Measurements from ENCODE around the gene SLC9A8. TPM values are rescaled to one million over a fixed set of nuclear protein-coding genes. Genes with fewer than 3 reads are reported as not detected.

The SLC9A8 gene
- total RNA-seq, 1 experiment from 2014 or later: 7.5 TPM

GRCh38 chr20:49868964-49869363, 56.3 kb downstream of the SLC9A8 start:
- Histone ChIP-seq H2AFZ (ENCODE audit: low read length) (no peak overlapping the region), H2BK120ac (ENCODE audit: low read depth, low read length, poor library complexity, severe bottlenecking) (no peak overlapping the region), H4K8ac (replicated peaks; ENCODE audit: insufficient read length, low read depth, low read length) (no peak overlapping the region), H2AK5ac (ENCODE audit: insufficient read length, low read length) (no peak overlapping the region), H3K14ac (ENCODE audit: insufficient read depth, low read length) (no peak overlapping the region), H3K23me2 (ENCODE audit: insufficient read length, low read depth, low read length, poor library complexity, severe bottlenecking) (no peaks in the 10 kb centered on the region), H2BK15ac (ENCODE audit: low read depth, low read length) (no peak overlapping the region), H3K9ac (ENCODE audit: extremely low read depth, insufficient read length, low read length) (no peak overlapping the region), H2BK5ac (ENCODE audit: insufficient read length, low read length) (no peak overlapping the region), H3K4me2 (ENCODE audit: insufficient read depth, insufficient read length, low read length) (no peak overlapping the region), H4K91ac (ENCODE audit: insufficient read length, low read depth, low read length) (no peak overlapping the region), H3K9me3 (ENCODE audit: control insufficient read depth, low read depth, low read length) (no peaks in the 10 kb centered on the region), H3K4ac (ENCODE audit: low read depth, low read length) (no peak overlapping the region), H3K4me1 (ENCODE audit: insufficient read depth, low read length) (no peaks in the 10 kb centered on the region), H3T11ph (ENCODE audit: low read length) (no peak overlapping the region), H3K18ac (ENCODE audit: insufficient read length, low read depth, low read length) (no peak overlapping the region), H3K23ac (ENCODE audit: insufficient read length, low read depth, low read length) (no peak overlapping the region), H4K20me1 (ENCODE audit: control insufficient read depth, insufficient read depth, insufficient read length) (no peaks in the 10 kb centered on the region), H3K56ac (ENCODE audit: insufficient read length, low read depth, low read length) (no peak overlapping the region), H3K27ac (ENCODE audit: insufficient read length, low read depth, low read length) (no peak overlapping the region), H3K79me2 (ENCODE audit: insufficient read depth, low read length) (no peaks in the 10 kb centered on the region), H2BK20ac (ENCODE audit: low read depth, low read length, poor library complexity, severe bottlenecking) (no peak overlapping the region), H3K27me3 (ENCODE audit: insufficient read depth, low read length) (no peaks in the 10 kb centered on the region), H4K5ac (ENCODE audit: insufficient read length, low read depth, low read length) (no peak overlapping the region), H3K79me1 (ENCODE audit: insufficient read depth, low read depth, low read length, poor library complexity, severe bottlenecking) (no peaks in the 10 kb centered on the region), H2BK12ac (ENCODE audit: insufficient read length, low read depth, low read length) (no peak overlapping the region)
- Mint-ChIP-seq H3K27me3 (ENCODE audit: low read depth) (peaks cover 1% of the 10 kb centered on the region), H3K27ac (no peak overlapping the region), H3K4me1 (peaks cover 15% of the 10 kb centered on the region in 2 experiments), H3K4me3 (no peak overlapping the region), H3K36me3 (ENCODE audit: insufficient read depth in 1 of 3, low read depth in 3 of 3) (peaks cover 0 to 7% (median 0%) of the 10 kb centered on the region in 3 experiments; a peak in 3 of 7 replicates), H3K9me3 (no peaks in the 10 kb centered on the region; a peak in 1 of 5 replicates)
- no peak for TF ChIP-seq CTCF (conservative IDR thresholded peaks at IDR 0.05)
- no CpG with 5 or more reads among the region's 5 CpGs for WGBS (ENCODE audit: extremely low coverage, insufficient read length, low lambda C conversion rate)
- DNase-seq: no peak

Data from H9 (cell line).